ENCODE results near the gene CCDC185. TPM values are rescaled to one million over a fixed set of nuclear protein-coding genes. Genes with fewer than 3 reads are reported as not detected.

CCDC185 gene
- total and polyA plus RNA-seq, 2 of the 13 experiments (the other 11 are each of a cell fraction or from before 2014, with no cell fraction given) = not detected

- TF ChIP-seq KIAA2018 (CRISPR knock-in tag; IDR thresholded peaks at IDR 0.05; ENCODE audit: borderline replicate concordance) (no peak), RFX3 (CRISPR knock-in tag; IDR thresholded peaks at IDR 0.05) (no peak), PHB2 (IDR thresholded peaks at IDR 0.05; ENCODE audit: partially characterized antibody) (no peak), ZNF703 (CRISPR knock-in tag; IDR thresholded peaks at IDR 0.05; ENCODE audit: borderline replicate concordance) (no peak), SOX6 (IDR thresholded peaks at IDR 0.05) (no peak), SOX6 (CRISPR knock-in tag; IDR thresholded peaks at IDR 0.05) (no peak), MXD4 (CRISPR knock-in tag; IDR thresholded peaks at IDR 0.05) (no peak), ZNF451 (CRISPR knock-in tag; IDR thresholded peaks at IDR 0.05) (no peak), ZNF644 (CRISPR knock-in tag; IDR thresholded peaks at IDR 0.05; ENCODE audit: low read depth) (peak; percentile 52; the same call in 1 of the 2 replicates), TARDBP (CRISPR knock-in tag; IDR thresholded peaks at IDR 0.05) (peak; percentile 58; the same call in 1 of the 2 replicates), ZNF749 (CRISPR knock-in tag; IDR thresholded peaks at IDR 0.05; ENCODE audit: borderline replicate concordance) (peak; percentile 82; the same call in 1 of the 2 replicates), MED8 (CRISPR knock-in tag; IDR thresholded peaks at IDR 0.05; ENCODE audit: insufficient replicate concordance) (no peak), ZFP1 (CRISPR knock-in tag; IDR thresholded peaks at IDR 0.05) (no peak), ZNF704 (CRISPR knock-in tag; IDR thresholded peaks at IDR 0.05; ENCODE audit: borderline replicate concordance) (no peak), ZBED4 (CRISPR knock-in tag; IDR thresholded peaks at IDR 0.05; ENCODE audit: borderline replicate concordance) (no peak), GATA4 (IDR thresholded peaks at IDR 0.05; ENCODE audit: borderline replicate concordance, low read depth) (no peak), TEAD3 (CRISPR knock-in tag; optimal IDR thresholded peaks at IDR 0.05; ENCODE audit: borderline replicate concordance) (peak; percentile 87), PAF1 (CRISPR knock-in tag; IDR thresholded peaks at IDR 0.05) (no peak)
- TF ChIP-seq, protein P1, sequence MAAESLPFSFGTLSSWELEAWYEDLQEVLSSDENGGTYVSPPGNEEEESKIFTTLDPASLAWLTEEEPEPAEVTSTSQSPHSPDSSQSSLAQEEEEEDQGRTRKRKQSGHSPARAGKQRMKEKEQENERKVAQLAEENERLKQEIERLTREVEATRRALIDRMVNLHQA (CRISPR knock-in tag; IDR thresholded peaks at IDR 0.05) = no peak
These were observed 24.2 kb downstream of the CCDC185 start (continued) for GRCh38 chr1:223417444-223417843.

All from HepG2 (cell line).